Measurements from ENCODE around the gene TBX18. TPM values are rescaled to one million over a fixed set of nuclear protein-coding genes. Genes with fewer than 3 reads are reported as not detected.

The TBX18 gene
- total and polyA plus RNA-seq, 9 of the 15 experiments (the other 6 are each of a cell fraction or from before 2014, with no cell fraction given), result 4.0 to 36.1 (median 20.7) TPM

- TF ChIP-seq E4F1 (CRISPR knock-in tag; IDR thresholded peaks at IDR 0.05; ENCODE audit: borderline replicate concordance), result no peak
- TF ChIP-seq MECOM (CRISPR knock-in tag; IDR thresholded peaks at IDR 0.05), result no peak
- peak; percentile 77 for TF ChIP-seq SOX6 (IDR thresholded peaks at IDR 0.05)
- TF ChIP-seq ZBTB7A (IDR thresholded peaks at IDR 0.05; ENCODE audit: borderline replicate concordance, control insufficient read depth, low read depth, low read length), result no peak
- TF ChIP-seq CBX1 (IDR thresholded peaks at IDR 0.05; ENCODE audit: low read depth), result no peak; the same call in 1 of the 2 replicates
- peak; percentile 21 for TF ChIP-seq RBM25 (IDR thresholded peaks at IDR 0.05; ENCODE audit: low read depth, low read length, severe bottlenecking)
- no peak for TF ChIP-seq ZC3H8 (IDR thresholded peaks at IDR 0.05)
- TF ChIP-seq JUNB (CRISPR knock-in tag; conservative IDR thresholded peaks at IDR 0.05), result no peak
- peak; percentile 66 to 70 for TF ChIP-seq AFF1 (IDR thresholded peaks at IDR 0.05; ENCODE audit: low read depth in 1 of 2, partially characterized antibody in 2 of 2)
- no peak for TF ChIP-seq BCL6 (CRISPR knock-in tag; IDR thresholded peaks at IDR 0.05)
- no peak for TF ChIP-seq IFI16 (CRISPR knock-in tag; IDR thresholded peaks at IDR 0.05)
- no peak; the same call in 1 of the 2 replicates for TF ChIP-seq MYBL2 (IDR thresholded peaks at IDR 0.05; ENCODE audit: low read depth)
- no peak for TF ChIP-seq MYBL2 (CRISPR knock-in tag; IDR thresholded peaks at IDR 0.05; ENCODE audit: borderline replicate concordance)
These were observed at the start of gene TBX18 (continued) for GRCh38 chr6:84764332-84765049.
